Measurements from ENCODE around the gene CDPF1. TPM values are rescaled to one million over a fixed set of nuclear protein-coding genes. Genes with fewer than 3 reads are reported as not detected.

Gene CDPF1
- total and polyA plus RNA-seq, 4 donors: 7.4 to 16.3 (median 13.2) TPM

DNA sequence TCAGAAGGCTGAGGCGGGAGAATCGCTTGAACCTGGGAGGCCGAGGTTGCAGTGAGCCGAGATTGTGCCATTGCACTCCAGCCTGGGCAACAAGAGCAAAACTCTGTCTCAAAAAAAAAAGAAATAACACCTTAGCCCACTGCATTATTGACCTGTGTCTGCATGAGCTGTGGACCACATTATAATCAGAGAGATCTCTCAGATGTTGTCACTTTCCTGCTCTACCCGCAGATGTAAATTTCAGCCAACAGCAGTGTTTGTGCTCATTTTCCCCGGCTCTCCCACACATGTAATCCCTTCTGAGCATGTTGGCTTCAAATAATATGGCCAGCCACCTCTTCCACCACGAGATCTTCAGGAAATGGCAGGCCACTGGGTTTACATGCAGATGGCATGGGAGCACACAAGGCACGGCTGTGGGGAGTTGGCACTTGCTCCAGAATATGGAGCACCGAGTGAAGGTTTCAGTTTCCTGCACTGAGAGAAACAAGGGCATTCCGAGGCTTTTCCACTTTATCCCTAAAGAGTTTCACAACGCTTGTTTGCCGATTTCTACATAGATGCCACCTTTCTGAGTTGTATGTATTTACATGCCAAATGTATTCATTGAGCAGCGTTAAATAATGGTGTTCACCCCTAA, 19.7 kb downstream of the CDPF1 start:
- peaks cover 4% of the 10 kb centered on the region for H3K4me1 ChIP-seq (ENCODE audit: control insufficient read depth, insufficient read depth, low read length)
- H3K27me3 ChIP-seq (ENCODE audit: control insufficient read depth, insufficient read depth, low read length): no peaks in the 10 kb centered on the region
- no peak for DNase-seq (ENCODE audit: low read depth in 4 of 6, low spot score in 6 of 6)
- 82% methylated on average over 9 of the region's 13 CpGs for WGBS (ENCODE audit: insufficient coverage)
- no peak overlapping the region for H3K4me3 ChIP-seq (ENCODE audit: low read depth, low read length)
- H3K9me3 ChIP-seq (ENCODE audit: control insufficient read depth, insufficient read depth, low read length): no peaks in the 10 kb centered on the region
- H3K36me3 ChIP-seq (ENCODE audit: control insufficient read depth, insufficient read depth, low read length): peaks cover 29% of the 10 kb centered on the region
- no peak overlapping the region for H3K27ac ChIP-seq (ENCODE audit: low read depth, low read length)

GRCh38 chr22:46229701-46230100, 20.4 kb downstream of the CDPF1 start:
- Histone ChIP-seq H3K27ac (ENCODE audit: low read depth, low read length) (no peak overlapping the region), H3K36me3 (ENCODE audit: control insufficient read depth, insufficient read depth, low read length) (peaks cover 33% of the 10 kb centered on the region), H3K27me3 (ENCODE audit: control insufficient read depth, insufficient read depth, low read length) (no peaks in the 10 kb centered on the region), H3K9me3 (ENCODE audit: control insufficient read depth, insufficient read depth, low read length) (no peaks in the 10 kb centered on the region), H3K4me1 (ENCODE audit: control insufficient read depth, insufficient read depth, low read length) (peaks cover 4% of the 10 kb centered on the region), H3K4me3 (ENCODE audit: low read depth, low read length) (no peak overlapping the region)
- DNase-seq (ENCODE audit: low read depth in 4 of 6, low spot score in 6 of 6): no peak
- WGBS (ENCODE audit: insufficient coverage): 98% methylated on average over 7 of the region's 8 CpGs

- DNase-seq (ENCODE audit: low read depth in 4 of 6, low spot score in 6 of 6): no peak
- 95% methylated on average over 7 of the region's 7 CpGs for WGBS (ENCODE audit: insufficient coverage)
- no peak overlapping the region for H3K27ac ChIP-seq (ENCODE audit: low read depth, low read length)
- no peaks in the 10 kb centered on the region for H3K9me3 ChIP-seq (ENCODE audit: control insufficient read depth, insufficient read depth, low read length)
- H3K36me3 ChIP-seq (ENCODE audit: control insufficient read depth, insufficient read depth, low read length): peaks cover 34% of the 10 kb centered on the region
- peaks cover 3% of the 10 kb centered on the region for H3K4me1 ChIP-seq (ENCODE audit: control insufficient read depth, insufficient read depth, low read length)
- H3K27me3 ChIP-seq (ENCODE audit: control insufficient read depth, insufficient read depth, low read length): no peaks in the 10 kb centered on the region
- H3K4me3 ChIP-seq (ENCODE audit: low read depth, low read length): no peak overlapping the region
Observed at GRCh38 chr22:46226577-46226976, 23.5 kb downstream of the CDPF1 start.

GRCh38 chr22:46225631-46226030, 24.5 kb downstream of the CDPF1 start:
- no peaks in the 10 kb centered on the region for H3K9me3 ChIP-seq (ENCODE audit: control insufficient read depth, insufficient read depth, low read length)
- H3K36me3 ChIP-seq (ENCODE audit: control insufficient read depth, insufficient read depth, low read length): peaks cover 42% of the 10 kb centered on the region
- H3K4me1 ChIP-seq (ENCODE audit: control insufficient read depth, insufficient read depth, low read length): peaks cover 3% of the 10 kb centered on the region
- H3K27ac ChIP-seq (ENCODE audit: low read depth, low read length): no peak overlapping the region
- H3K27me3 ChIP-seq (ENCODE audit: control insufficient read depth, insufficient read depth, low read length): no peaks in the 10 kb centered on the region
- no peak for DNase-seq (ENCODE audit: low read depth in 4 of 6, low spot score in 6 of 6)
- WGBS (ENCODE audit: insufficient coverage): 98% methylated on average over 7 of the region's 7 CpGs
- no peak overlapping the region for H3K4me3 ChIP-seq (ENCODE audit: low read depth, low read length)

- H3K27me3 ChIP-seq (ENCODE audit: control insufficient read depth, insufficient read depth, low read length): no peaks in the 10 kb centered on the region
- no peak overlapping the region for H3K27ac ChIP-seq (ENCODE audit: low read depth, low read length)
- H3K4me3 ChIP-seq (ENCODE audit: low read depth, low read length): no peak overlapping the region
- H3K36me3 ChIP-seq (ENCODE audit: control insufficient read depth, insufficient read depth, low read length): peaks cover 47% of the 10 kb centered on the region
- peaks cover 3% of the 10 kb centered on the region for H3K4me1 ChIP-seq (ENCODE audit: control insufficient read depth, insufficient read depth, low read length)
- 74% methylated on average over 10 of the region's 10 CpGs for WGBS (ENCODE audit: insufficient coverage)
- DNase-seq (ENCODE audit: low read depth in 4 of 6, low spot score in 6 of 6): no peak
- no peaks in the 10 kb centered on the region for H3K9me3 ChIP-seq (ENCODE audit: control insufficient read depth, insufficient read depth, low read length)
Observed at GRCh38 chr22:46224898-46225290, 25.2 kb downstream of the CDPF1 start.

DNA sequence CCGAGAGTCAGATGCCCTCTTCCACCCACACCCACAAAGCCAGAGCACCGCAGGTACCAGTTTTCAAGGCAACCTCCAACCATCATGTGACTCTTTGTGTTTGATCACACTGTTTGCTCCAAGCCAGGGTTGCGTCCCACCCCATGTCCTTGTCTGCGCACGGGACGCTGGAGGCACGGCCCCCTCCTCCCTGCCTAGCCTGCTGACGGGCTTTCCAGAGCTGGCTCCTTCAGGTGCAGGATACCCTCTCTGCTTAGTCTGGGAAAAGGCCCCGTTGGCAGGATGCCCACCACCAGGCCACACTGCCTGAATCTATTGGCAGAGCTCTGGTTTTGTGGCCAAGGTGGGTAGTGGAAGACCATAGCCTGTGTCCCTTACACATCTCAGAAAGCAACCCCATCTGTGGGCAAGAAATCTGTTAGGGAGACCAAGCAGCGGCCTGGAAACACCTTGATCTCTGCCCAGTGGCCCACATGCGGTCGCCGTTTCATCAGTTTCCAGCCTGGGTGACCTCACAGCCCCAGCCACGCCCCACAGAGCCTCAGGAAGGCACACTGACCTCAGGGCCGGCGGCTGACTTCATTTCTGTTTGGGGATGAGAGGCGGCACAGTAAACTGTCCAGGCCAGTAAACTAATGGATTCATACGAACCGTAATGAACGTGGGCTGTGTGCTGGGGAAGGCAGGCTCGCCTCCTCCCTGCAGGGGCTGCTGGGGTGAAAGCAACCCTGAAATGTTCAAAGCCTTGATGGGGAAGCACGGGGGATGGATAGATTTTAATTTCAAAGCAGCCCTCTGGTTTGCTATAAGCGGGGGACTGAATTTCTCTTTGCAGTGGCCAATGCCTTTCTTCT, 25.8 kb downstream of the CDPF1 start:
- no peak overlapping the region for H3K4me3 ChIP-seq (ENCODE audit: low read depth, low read length)
- DNase-seq (ENCODE audit: low read depth in 4 of 6, low spot score in 6 of 6): no peak
- no peaks in the 10 kb centered on the region for H3K27me3 ChIP-seq (ENCODE audit: control insufficient read depth, insufficient read depth, low read length)
- H3K27ac ChIP-seq (ENCODE audit: low read depth, low read length): no peak overlapping the region
- peaks cover 51% of the 10 kb centered on the region for H3K36me3 ChIP-seq (ENCODE audit: control insufficient read depth, insufficient read depth, low read length)
- 82% methylated on average over 21 of the region's 23 CpGs for WGBS (ENCODE audit: insufficient coverage)
- H3K9me3 ChIP-seq (ENCODE audit: control insufficient read depth, insufficient read depth, low read length): no peaks in the 10 kb centered on the region
- H3K4me1 ChIP-seq (ENCODE audit: control insufficient read depth, insufficient read depth, low read length): peaks cover 3% of the 10 kb centered on the region

GRCh38 chr22:46220921-46221320, 29.2 kb downstream of the CDPF1 start:
- H3K27ac ChIP-seq (ENCODE audit: low read depth, low read length): no peak overlapping the region
- H3K9me3 ChIP-seq (ENCODE audit: control insufficient read depth, insufficient read depth, low read length): no peaks in the 10 kb centered on the region
- 90% methylated on average over 1 of the region's 5 CpGs for WGBS (ENCODE audit: insufficient coverage)
- H3K4me3 ChIP-seq (ENCODE audit: low read depth, low read length): no peak overlapping the region
- peaks cover 60% of the 10 kb centered on the region for H3K36me3 ChIP-seq (ENCODE audit: control insufficient read depth, insufficient read depth, low read length)
- no peak for DNase-seq (ENCODE audit: low read depth in 4 of 6, low spot score in 6 of 6)
- H3K4me1 ChIP-seq (ENCODE audit: control insufficient read depth, insufficient read depth, low read length): peaks cover 3% of the 10 kb centered on the region
- no peaks in the 10 kb centered on the region for H3K27me3 ChIP-seq (ENCODE audit: control insufficient read depth, insufficient read depth, low read length)

- Histone ChIP-seq H3K4me3 (ENCODE audit: low read depth, low read length) (no peak overlapping the region), H3K4me1 (ENCODE audit: control insufficient read depth, insufficient read depth, low read length) (peaks cover 3% of the 10 kb centered on the region), H3K36me3 (ENCODE audit: control insufficient read depth, insufficient read depth, low read length) (peaks cover 57% of the 10 kb centered on the region), H3K27ac (ENCODE audit: low read depth, low read length) (no peak overlapping the region), H3K9me3 (ENCODE audit: control insufficient read depth, insufficient read depth, low read length) (no peaks in the 10 kb centered on the region), H3K27me3 (ENCODE audit: control insufficient read depth, insufficient read depth, low read length) (no peaks in the 10 kb centered on the region)
- WGBS (ENCODE audit: insufficient coverage): 85% methylated on average over 9 of the region's 10 CpGs
- DNase-seq (ENCODE audit: low read depth in 4 of 6, low spot score in 6 of 6): no peak
Observed at GRCh38 chr22:46219636-46220035, 30.5 kb downstream of the CDPF1 start.

- Histone ChIP-seq H3K4me1 (ENCODE audit: control insufficient read depth, insufficient read depth, low read length) (no peaks in the 10 kb centered on the region), H3K27me3 (ENCODE audit: control insufficient read depth, insufficient read depth, low read length) (no peaks in the 10 kb centered on the region), H3K9me3 (ENCODE audit: control insufficient read depth, insufficient read depth, low read length) (peaks cover 3% of the 10 kb centered on the region), H3K36me3 (ENCODE audit: control insufficient read depth, insufficient read depth, low read length) (peaks cover 47% of the 10 kb centered on the region), H3K27ac (ENCODE audit: low read depth, low read length) (no peak overlapping the region), H3K4me3 (ENCODE audit: low read depth, low read length) (no peak overlapping the region)
- DNase-seq (ENCODE audit: low read depth in 4 of 6, low spot score in 6 of 6): no peak
- 99% methylated on average over 28 of the region's 28 CpGs for whole genome bisulfite sequencing (ENCODE audit: insufficient coverage)
Observed at GRCh38 chr22:46214616-46215015, 35.5 kb downstream of the CDPF1 start.

GRCh38 chr22:46214149-46214548, 35.9 kb downstream of the CDPF1 start:
- peaks cover 6% of the 10 kb centered on the region for H3K9me3 ChIP-seq (ENCODE audit: control insufficient read depth, insufficient read depth, low read length)
- DNase-seq (ENCODE audit: low read depth in 4 of 6, low spot score in 6 of 6): no peak
- no peaks in the 10 kb centered on the region for H3K27me3 ChIP-seq (ENCODE audit: control insufficient read depth, insufficient read depth, low read length)
- H3K27ac ChIP-seq (ENCODE audit: low read depth, low read length): no peak overlapping the region
- peaks cover 43% of the 10 kb centered on the region for H3K36me3 ChIP-seq (ENCODE audit: control insufficient read depth, insufficient read depth, low read length)
- H3K4me1 ChIP-seq (ENCODE audit: control insufficient read depth, insufficient read depth, low read length): no peaks in the 10 kb centered on the region
- 98% methylated on average over 29 of the region's 29 CpGs for WGBS (ENCODE audit: insufficient coverage)
- H3K4me3 ChIP-seq (ENCODE audit: low read depth, low read length): no peak overlapping the region

Data from spinal cord (tissue), 10 donors.